HAP-1 (cell line): ENCODE results near the gene WNT6.

Experiments used
- DNase-seq, 2 experiments: peaks; one replicate each; pipeline ENCODE4 v3.0.0-alpha.2; 2016 to 2020; ENCODE audit warnings: low spot score in 2 of 2
- H3K27me3 ChIP-seq: fragments of 250-450 bp; sonication (Bioruptor Pico); 2 replicates; pipeline ENCODE4 v1.5.1; 2020; ENCODE audit warnings: low read depth, mild to moderate bottlenecking, moderate library complexity
- H3K36me3 ChIP-seq: fragments of 250-450 bp; sonication (Bioruptor Pico); replicated peaks from 2 replicates; pipeline ENCODE4 v1.5.1; 2020; ENCODE audit warnings: mild to moderate bottlenecking
- H3K4me1 ChIP-seq: fragments of 250-450 bp; sonication (Bioruptor Pico); 2 replicates; pipeline ENCODE4 v1.5.1; 2020; ENCODE audit warnings: mild to moderate bottlenecking
- H3K4me3 ChIP-seq: fragments of 250-450 bp; sonication (Bioruptor Pico); 2 replicates; pipeline ENCODE4 v1.5.1; 2020; ENCODE audit warnings: mild to moderate bottlenecking, moderate library complexity
- H3K9me3 ChIP-seq: fragments of 250-450 bp; sonication (Bioruptor Pico); 2 replicates; pipeline ENCODE4 v1.5.1; 2020; ENCODE audit warnings: mild to moderate bottlenecking, moderate library complexity
- in situ Hi-C: fragments of 300-500 bp; cut with MboI; formaldehyde crosslinking; loops from 3 replicates; pipeline ENCODE4 v1.14.3; 2020; ENCODE audit warnings: low sequenced_read_pairs, inconsistent platforms, mixed read lengths

WNT6 gene

DNA sequence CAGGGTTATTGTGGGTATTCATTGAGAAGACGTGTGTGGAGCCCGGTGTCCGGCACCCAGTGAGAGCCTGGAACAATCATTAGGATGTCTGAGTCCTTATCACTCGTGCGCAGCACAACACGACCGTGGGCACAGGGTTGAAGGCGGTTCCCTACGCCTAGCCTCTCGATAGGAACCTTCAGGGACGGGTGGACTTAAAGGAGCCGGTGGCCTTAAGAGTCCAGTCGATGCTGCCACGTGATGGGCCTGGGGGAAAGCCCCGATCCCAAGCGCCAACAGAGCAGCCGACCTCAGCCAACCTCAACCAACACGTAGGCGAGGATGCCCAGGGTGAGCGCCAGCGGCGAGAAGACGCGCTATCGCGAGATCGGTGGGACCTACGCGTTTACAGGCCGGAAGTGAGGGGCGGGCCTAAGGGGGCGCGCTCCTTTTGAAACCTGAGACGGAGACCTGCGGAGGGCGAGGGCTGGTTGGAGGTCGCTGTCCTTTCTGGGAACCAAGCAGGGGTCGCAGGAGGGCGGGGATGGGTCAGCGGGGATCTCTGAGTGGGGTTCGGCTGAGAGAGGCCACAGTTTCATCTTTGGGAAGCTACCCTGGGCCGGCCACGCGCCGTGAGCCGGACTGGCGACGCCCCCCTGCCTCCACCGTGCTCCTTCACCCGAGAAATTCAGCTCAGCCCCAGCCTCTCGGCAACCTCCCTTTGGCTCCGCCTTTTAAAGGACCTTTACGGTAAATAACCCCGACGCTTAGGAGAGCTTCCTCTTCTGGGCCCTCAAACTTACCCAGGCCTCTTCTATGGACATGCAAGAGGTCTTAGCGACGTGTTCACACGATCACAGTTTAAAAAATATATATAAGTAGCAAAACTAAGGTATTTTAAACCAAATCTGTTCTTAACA is 49.4 kb downstream of the WNT6 start:
- DNase-seq = no peak
- in situ Hi-C loops = no loop called here
- H3K4me3 ChIP-seq = no peak overlapping the region

DNA sequence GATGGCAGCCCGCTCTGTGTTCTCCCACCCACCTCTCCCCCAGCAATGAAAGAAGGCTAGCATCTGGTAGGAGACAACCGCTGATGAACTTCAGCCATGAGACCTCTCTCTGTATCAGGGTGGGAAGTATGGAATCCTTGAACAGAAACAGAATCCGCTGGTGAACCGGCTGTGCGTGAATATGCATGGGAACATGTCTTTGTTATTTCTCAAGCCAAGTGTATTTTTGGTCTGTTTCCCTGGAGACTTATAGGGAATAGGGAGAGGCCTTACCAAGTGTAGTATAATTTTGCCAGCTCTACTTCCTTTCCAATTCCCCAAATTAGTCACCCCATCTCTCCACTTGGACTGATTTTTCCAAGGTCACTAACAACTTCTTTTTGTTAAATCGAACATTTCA is 51.1 kb downstream of the WNT6 start:
- Histone ChIP-seq H3K27me3 (peaks cover 6% of the 10 kb centered on the region; the same call in 1 of the 2 replicates), H3K36me3 (no peaks in the 10 kb centered on the region), H3K4me1 (no peaks in the 10 kb centered on the region), H3K4me3 (no peak overlapping the region), H3K9me3 (no peaks in the 10 kb centered on the region)
- in situ Hi-C loops = no loop called here
- no peak for DNase-seq

More for the DNA sequence above, 49.4 kb downstream of the WNT6 start:
- Histone ChIP-seq H3K9me3 (no peaks in the 10 kb centered on the region), H3K4me1 (no peaks in the 10 kb centered on the region), H3K36me3 (no peaks in the 10 kb centered on the region), H3K27me3 (peaks cover 15% of the 10 kb centered on the region)

DNA sequence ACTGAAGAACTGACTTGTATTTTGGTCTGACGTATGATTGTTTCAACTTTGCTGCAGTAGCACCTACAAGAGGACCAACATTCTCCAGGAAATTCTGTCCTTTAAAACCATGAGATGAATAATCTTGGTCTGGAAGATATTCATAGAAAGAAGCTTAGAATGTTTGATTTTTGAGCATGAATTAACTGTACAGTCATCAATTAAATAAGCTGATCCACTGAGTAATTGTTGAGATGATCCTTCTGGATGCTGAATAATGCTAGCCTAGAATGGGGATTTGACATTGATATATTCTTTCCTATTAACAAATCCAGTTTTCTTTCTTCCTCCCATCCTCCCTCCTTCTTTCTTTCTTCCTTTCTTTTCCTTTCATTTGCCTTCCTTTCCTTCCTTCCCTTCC is 60.9 kb downstream of the WNT6 start:
- H3K4me1 ChIP-seq = no peaks in the 10 kb centered on the region
- no peak for DNase-seq
- in situ Hi-C loops = no loop called here
- H3K9me3 ChIP-seq = no peaks in the 10 kb centered on the region
- no peaks in the 10 kb centered on the region for H3K36me3 ChIP-seq
- H3K27me3 ChIP-seq = peaks cover 8% of the 10 kb centered on the region
- no peak overlapping the region for H3K4me3 ChIP-seq
